HepG2 (cell line): ENCODE data around the gene ZMYND8. TPM values are rescaled to one million over a fixed set of nuclear protein-coding genes. Genes with fewer than 3 reads are reported as not detected.

ENCODE experiments used
- ETS1 ChIP-seq: sonication (generic); formaldehyde crosslinking; IDR thresholded peaks from 2 replicates; pipeline ENCODE4 v1.4.0; 2020; ENCODE audit warnings: missing genetic modification reagents
- HOXA9 ChIP-seq: sonication (generic); formaldehyde crosslinking; IDR thresholded peaks from 2 replicates; pipeline ENCODE4 v1.8.1; 2022; ENCODE audit warnings: missing genetic modification reagents, mild to moderate bottlenecking, moderate library complexity, borderline replicate concordance
- MAZ ChIP-seq, 2 experiments: sonication (generic) in 1 of 2; formaldehyde crosslinking in 1 of 2; IDR thresholded peaks; 2 replicates each; pipeline versions ENCODE4 v1.5.0 to v1.6.1; 2012 to 2020; ENCODE audit warnings: low read depth in 2 of 2, mild to moderate bottlenecking in 2 of 2, borderline replicate concordance in 1 of 2, improper control_type of control experiment in 1 of 2, low read length in 1 of 2, missing genetic modification reagents in 1 of 2, moderate library complexity in 1 of 2
- NFE2 ChIP-seq: sonication (generic); formaldehyde crosslinking; IDR thresholded peaks from 2 replicates; pipeline ENCODE4 v1.4.0; 2020; ENCODE audit warnings: missing genetic modification reagents
- PLSCR1 ChIP-seq: sonication (generic); formaldehyde crosslinking; IDR thresholded peaks from 2 replicates; pipeline ENCODE4 v1.5.0; 2020; ENCODE audit warnings: missing genetic modification reagents, mild to moderate bottlenecking, borderline replicate concordance
- RARG ChIP-seq: sonication (generic); formaldehyde crosslinking; IDR thresholded peaks from 2 replicates; pipeline ENCODE4 v1.4.0; 2020; ENCODE audit warnings: low read depth, mild to moderate bottlenecking, missing genetic modification reagents
- SUZ12 ChIP-seq: fragments of 150-350 bp; IDR thresholded peaks from 2 replicates; pipeline ENCODE4 v1.6.1; 2014; ENCODE audit warnings: low read depth, low read length
- ZNF407 ChIP-seq: sonication (generic); formaldehyde crosslinking; IDR thresholded peaks from one replicate; pipeline ENCODE4 v1.5.1; 2020; ENCODE audit warnings: mild to moderate bottlenecking, missing genetic modification reagents; ENCODE audit errors: not compliant biosample characterization
- ZNF556 ChIP-seq: sonication (generic); formaldehyde crosslinking; IDR thresholded peaks from 2 replicates; pipeline ENCODE4 v1.4.0; 2020; ENCODE audit warnings: mild to moderate bottlenecking, missing genetic modification reagents, borderline replicate concordance
- ZNF577 ChIP-seq: sonication (generic); formaldehyde crosslinking; IDR thresholded peaks from 2 replicates; pipeline ENCODE4 v1.4.0; 2020; ENCODE audit warnings: mild to moderate bottlenecking, low read depth, missing genetic modification reagents, borderline replicate concordance
- ZNF792 ChIP-seq: IDR thresholded peaks from 2 replicates; pipeline ENCODE4 v1.6.1; 2016
- ZNF879 ChIP-seq: sonication (generic); formaldehyde crosslinking; IDR thresholded peaks from 2 replicates; pipeline ENCODE4 v1.8.1; 2023; ENCODE audit warnings: missing genetic modification reagents
- ZSCAN5A ChIP-seq: sonication (generic); formaldehyde crosslinking; IDR thresholded peaks from 2 replicates; pipeline ENCODE4 v1.8.0; 2022; ENCODE audit warnings: mild to moderate bottlenecking, missing genetic modification reagents, borderline replicate concordance
- ZXDC ChIP-seq: sonication (generic); formaldehyde crosslinking; IDR thresholded peaks from 2 replicates; pipeline ENCODE4 v1.5.0; 2020; ENCODE audit warnings: mild to moderate bottlenecking, missing genetic modification reagents
- polyA plus RNA-seq, 8 experiments: library from polyadenylated mRNA; depleted of rRNA in 3 of 8; stranded (reverse) in 7 of 8; unstranded in 1 of 8; fragments of >200 nt; fragmentation: Illumina TruSeq in 4 of 8; extraction: Trizol in 4 of 8; gene quantifications; 2 replicates each; pipeline versions ENCODE4 v1.2.1 to v1.2.3, GENCODE V29; 2011 to 2016; ENCODE audit warnings: low read depth in 4 of 8, missing spikeins in 1 of 8, mixed read lengths in 1 of 8; ENCODE audit not compliant: insufficient read depth in 1 of 8
- total RNA-seq, 5 experiments: library from RNA; depleted of rRNA; stranded (reverse); fragments of >200 nt; fragmentation: Illumina TruSeq; extraction: Trizol; gene quantifications; 2 replicates each; pipeline ENCODE4 v1.2.3, GENCODE V29; 2016; ENCODE audit warnings: low read depth in 1 of 5

The ZMYND8 gene
- total and polyA plus RNA-seq, 2 of the 13 experiments (the other 11 are each of a cell fraction or from before 2014, with no cell fraction given): 53.9 to 84.7 TPM

GRCh38 chr20:47348539-47349142 lies 7.9 kb downstream of the ZMYND8 start (continued):
- TF ChIP-seq ZNF407 (CRISPR knock-in tag) (no peak), ZNF556 (CRISPR knock-in tag) (no peak), RARG (no peak), ZNF879 (CRISPR knock-in tag) (0 out of 2 replicates have a peak, but pooled peaks have one; percentile 33), ZNF792 (no peak), ZXDC (CRISPR knock-in tag) (no peak), PLSCR1 (no peak), ZNF577 (no peak), HOXA9 (CRISPR knock-in tag) (no peak), SUZ12 (no peak), NFE2 (no peak), MAZ (IDR thresholded peaks at IDR 0.05; ENCODE audit: borderline replicate concordance, low read depth, low read length) (no peak), MAZ (CRISPR knock-in tag; IDR thresholded peaks at IDR 0.05; ENCODE audit: low read depth) (no peak), ZSCAN5A (CRISPR knock-in tag) (no peak), ETS1 (CRISPR knock-in tag) (no peak)
